Neutrophil (primary cell): ENCODE measurements around the gene SLC28A2.
"Not testable (repeated sequence)": the region's sequence is repeated elsewhere in the genome, so short reads cannot be mapped to it uniquely, and the experiment has no call there.

Experiments
- H3K27ac ChIP-seq: fragments of 200-600 bp; sonication (generic); 2 replicates; pipeline ENCODE4 v1.5.1; 2016; ENCODE audit warnings: mild to moderate bottlenecking, moderate library complexity
- H3K27me3 ChIP-seq: fragments of 200-600 bp; sonication (generic); 2 replicates; pipeline ENCODE4 v1.6.0; 2016; ENCODE audit warnings: mild to moderate bottlenecking
- H3K36me3 ChIP-seq: fragments of 200-600 bp; sonication (generic); 2 replicates; pipeline ENCODE4 v1.5.1; 2017
- H3K4me1 ChIP-seq, 2 experiments: fragments of 200-600 bp in 1 of 2; sonication (generic) in 1 of 2; 1 replicate in 1 of 2; 2 replicates in 1 of 2; pipeline versions ENCODE4 v1.5.1 to v1.6.1; 2013 to 2016; ENCODE audit warnings: low read depth in 1 of 2, low read length in 1 of 2, mild to moderate bottlenecking in 1 of 2, moderate library complexity in 1 of 2; ENCODE audit not compliant: control insufficient read depth in 1 of 2, insufficient read depth in 1 of 2
- H3K4me3 ChIP-seq, 2 experiments: fragments of 200-600 bp in 1 of 2; sonication (generic) in 1 of 2; 1 replicate in 1 of 2; 2 replicates in 1 of 2; pipeline ENCODE4 v1.5.1; 2013 to 2016; ENCODE audit warnings: low read depth in 1 of 2, low read length in 1 of 2, mild to moderate bottlenecking in 1 of 2, moderate library complexity in 1 of 2
- H3K9me3 ChIP-seq: fragments of 200-600 bp; sonication (generic); 2 replicates; pipeline ENCODE4 v1.5.1; 2016
- TF ChIP-seq, protein P1 (sequence below): fragments of 200-600 bp; sonication (generic); IDR thresholded peaks from 2 replicates; pipeline ENCODE4 v1.5.1; 2016; ENCODE audit warnings: antibody characterized with exemption

SLC28A2 gene

DNA sequence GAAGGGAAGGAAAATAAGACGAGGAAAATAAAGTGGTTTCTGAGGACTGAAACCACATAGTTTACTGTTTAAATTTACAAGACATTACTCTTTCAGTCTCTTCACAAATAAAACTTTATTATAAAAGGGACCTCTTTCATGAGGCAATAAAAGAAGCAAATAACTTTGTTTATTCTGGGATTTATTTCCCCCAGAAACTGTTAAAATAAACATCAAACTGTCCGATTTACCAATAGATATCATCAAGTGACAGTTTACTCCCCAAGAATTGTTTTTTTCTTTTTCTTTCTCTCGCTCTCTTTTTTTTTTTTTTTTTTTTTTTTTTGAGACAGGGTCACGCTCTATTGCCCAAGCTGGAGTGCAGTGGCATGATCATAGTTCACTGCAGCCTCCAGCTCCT is 54.1 kb downstream of the SLC28A2 start:
- no peak overlapping the region for H3K4me3 ChIP-seq
- H3K36me3 ChIP-seq = no peaks in the 10 kb centered on the region
- H3K9me3 ChIP-seq = no peaks in the 10 kb centered on the region
- no peak overlapping the region for H3K27ac ChIP-seq
- no peaks in the 10 kb centered on the region for H3K4me1 ChIP-seq
- H3K27me3 ChIP-seq = peaks cover 21% of the 10 kb centered on the region
- TF ChIP-seq, protein P1, sequence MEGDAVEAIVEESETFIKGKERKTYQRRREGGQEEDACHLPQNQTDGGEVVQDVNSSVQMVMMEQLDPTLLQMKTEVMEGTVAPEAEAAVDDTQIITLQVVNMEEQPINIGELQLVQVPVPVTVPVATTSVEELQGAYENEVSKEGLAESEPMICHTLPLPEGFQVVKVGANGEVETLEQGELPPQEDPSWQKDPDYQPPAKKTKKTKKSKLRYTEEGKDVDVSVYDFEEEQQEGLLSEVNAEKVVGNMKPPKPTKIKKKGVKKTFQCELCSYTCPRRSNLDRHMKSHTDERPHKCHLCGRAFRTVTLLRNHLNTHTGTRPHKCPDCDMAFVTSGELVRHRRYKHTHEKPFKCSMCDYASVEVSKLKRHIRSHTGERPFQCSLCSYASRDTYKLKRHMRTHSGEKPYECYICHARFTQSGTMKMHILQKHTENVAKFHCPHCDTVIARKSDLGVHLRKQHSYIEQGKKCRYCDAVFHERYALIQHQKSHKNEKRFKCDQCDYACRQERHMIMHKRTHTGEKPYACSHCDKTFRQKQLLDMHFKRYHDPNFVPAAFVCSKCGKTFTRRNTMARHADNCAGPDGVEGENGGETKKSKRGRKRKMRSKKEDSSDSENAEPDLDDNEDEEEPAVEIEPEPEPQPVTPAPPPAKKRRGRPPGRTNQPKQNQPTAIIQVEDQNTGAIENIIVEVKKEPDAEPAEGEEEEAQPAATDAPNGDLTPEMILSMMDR = no peak

DNA sequence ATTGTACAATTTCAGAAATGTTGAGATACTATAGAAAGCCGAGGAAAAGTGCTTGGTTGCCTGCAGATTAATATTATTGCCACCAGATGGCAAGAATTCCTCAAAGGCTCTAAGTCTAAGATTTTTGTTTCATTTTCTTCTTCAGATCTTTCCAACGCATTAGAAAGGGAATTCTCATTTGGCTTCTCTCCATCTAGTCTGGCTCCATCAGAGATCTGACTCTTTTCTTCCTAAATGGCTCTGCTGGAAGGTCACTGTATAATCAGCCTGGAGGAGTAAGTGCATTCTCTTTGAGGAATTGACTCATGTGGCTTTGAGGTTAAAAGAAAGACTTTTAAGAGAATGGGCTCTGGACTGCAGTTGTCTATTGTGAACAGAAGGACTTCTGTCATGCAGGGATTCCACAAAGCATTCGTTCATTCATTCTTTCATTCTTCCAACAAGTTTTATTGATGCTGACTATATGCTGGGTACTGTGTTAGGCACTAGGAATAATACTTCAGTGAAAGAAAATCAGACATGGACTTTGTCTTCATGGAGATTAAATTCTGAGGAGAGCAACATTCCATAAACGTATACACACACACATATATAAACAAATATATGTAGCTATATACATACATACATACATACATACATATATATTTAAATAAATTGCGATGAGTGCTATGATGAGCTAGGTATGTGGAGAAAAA is 55.3 kb downstream of the SLC28A2 start:
- Histone ChIP-seq H3K36me3 (no peaks in the 10 kb centered on the region), H3K27me3 (peaks cover 21% of the 10 kb centered on the region), H3K9me3 (no peaks in the 10 kb centered on the region), H3K4me3 (no peak overlapping the region), H3K4me1 (no peaks in the 10 kb centered on the region), H3K27ac (no peak overlapping the region)
- TF ChIP-seq, protein P1 = no peak

DNA sequence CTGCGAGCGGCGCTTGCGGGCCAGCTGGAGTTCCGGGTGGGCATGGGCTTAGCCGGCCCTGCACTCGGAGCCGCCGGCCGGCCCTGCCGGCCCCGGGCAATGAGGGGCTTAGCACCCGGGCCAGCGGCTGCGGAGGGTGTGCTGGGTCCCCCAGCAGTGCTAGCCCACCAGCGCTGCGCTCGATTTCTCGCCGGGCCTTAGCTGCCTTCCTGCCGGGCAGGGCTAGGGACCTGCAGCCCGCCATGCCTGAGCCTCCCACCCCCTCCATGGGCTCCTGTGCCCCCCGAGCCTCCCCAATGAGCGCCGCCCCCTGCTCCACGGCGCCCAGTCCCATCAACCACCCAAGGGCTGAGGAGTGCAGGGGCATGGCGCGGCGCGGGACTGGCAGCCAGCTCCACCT is 62.1 kb downstream of the SLC28A2 start:
- not testable (repeated sequence) for H3K36me3 ChIP-seq, H3K27me3 ChIP-seq, H3K4me1 ChIP-seq, H3K9me3 ChIP-seq, H3K27ac ChIP-seq, H3K4me3 ChIP-seq

DNA sequence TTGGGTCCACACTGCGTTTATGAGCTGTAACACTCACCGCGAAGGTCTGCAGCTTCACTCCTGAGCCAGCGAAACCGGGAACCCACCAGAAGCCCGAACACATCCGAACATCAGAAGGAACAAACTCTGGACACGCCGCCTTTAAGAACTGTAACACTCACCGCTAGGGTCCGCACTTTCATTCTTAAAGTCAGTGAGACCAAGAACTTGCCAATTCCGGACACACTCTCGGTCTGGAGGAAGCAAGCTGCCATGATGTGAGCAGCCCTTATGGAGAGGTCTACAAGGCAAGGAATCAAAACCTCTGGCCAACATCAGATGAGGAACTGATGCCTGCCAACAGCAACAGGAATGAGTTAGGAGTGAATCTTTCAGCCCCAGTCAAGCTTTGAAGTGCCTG is 62.9 kb downstream of the SLC28A2 start:
- Histone ChIP-seq H3K27me3 (no peaks in the 10 kb centered on the region), H3K4me1 (no peaks in the 10 kb centered on the region), H3K4me3 (no peak overlapping the region), H3K36me3 (no peaks in the 10 kb centered on the region), H3K27ac (no peak overlapping the region), H3K9me3 (no peaks in the 10 kb centered on the region)
- TF ChIP-seq, protein P1 = no peak

DNA sequence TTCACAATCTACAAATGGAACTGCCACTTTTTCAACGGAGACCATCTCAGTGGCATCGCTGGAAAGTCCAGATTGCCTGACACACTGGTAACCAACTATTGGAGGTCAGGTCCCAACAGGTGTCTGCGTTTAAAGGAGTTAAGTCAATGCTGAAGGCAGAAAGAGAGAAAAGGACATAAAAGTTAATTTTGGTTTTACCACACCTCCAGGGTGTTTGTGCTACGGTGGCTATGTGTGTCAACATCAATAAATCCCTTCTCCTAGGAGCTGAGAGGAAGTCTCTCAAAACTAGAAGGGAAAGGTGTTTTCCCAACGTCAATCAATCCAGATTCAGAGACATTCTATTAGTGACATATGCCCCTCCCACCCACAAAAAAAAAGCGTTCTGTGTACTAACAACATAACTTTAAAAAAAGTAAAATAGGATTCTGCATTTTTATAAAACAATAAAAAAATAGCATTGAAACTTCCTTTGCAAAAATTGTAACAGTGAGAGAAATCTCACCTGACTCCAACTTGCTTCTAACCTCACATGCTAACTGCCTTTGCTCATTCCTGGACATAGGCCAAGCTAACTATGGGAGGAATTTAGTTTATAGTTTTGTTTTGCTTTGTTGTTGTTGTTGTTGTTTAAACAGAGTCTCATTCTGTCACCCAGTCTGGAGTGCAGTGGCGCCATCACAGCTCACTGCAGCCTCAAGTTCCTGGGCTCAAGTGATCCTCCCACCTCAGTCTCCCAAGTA is 67.6 kb downstream of the SLC28A2 start:
- no peak overlapping the region for H3K4me3 ChIP-seq

More for the DNA sequence above, 67.6 kb downstream of the SLC28A2 start:
- Histone ChIP-seq H3K27me3 (peaks cover 3% of the 10 kb centered on the region), H3K27ac (no peak overlapping the region), H3K4me1 (no peaks in the 10 kb centered on the region), H3K36me3 (no peaks in the 10 kb centered on the region), H3K9me3 (no peaks in the 10 kb centered on the region)
- TF ChIP-seq, protein P1 = no peak
